Bronchial epithelial cell (primary cell): Measurements from ENCODE around the gene LPGAT1. TPM values are rescaled to one million over a fixed set of nuclear protein-coding genes. Genes with fewer than 3 reads are reported as not detected.

Experiments
- DNase-seq: peaks from one replicate; pipeline ENCODE4 v3.0.0-alpha.2; 2010; ENCODE audit warnings: low read depth
- FAIRE-seq: peaks from 2 replicates; lab custom pipeline; 2011; peaks lifted over from hg19 to GRCh38; lab: Jason Lieb, UNC
- H3K27me3 ChIP-seq: 2 replicates; pipeline ENCODE4 v1.5.1; 2011; ENCODE audit warnings: low read length; ENCODE audit not compliant: control insufficient read depth, insufficient read depth
- H3K36me3 ChIP-seq: 2 replicates; pipeline ENCODE4 v1.5.1; 2011; ENCODE audit warnings: low read length; ENCODE audit not compliant: control insufficient read depth, insufficient read depth
- H3K4me3 ChIP-seq: 2 replicates; pipeline ENCODE4 v1.5.1; 2011; ENCODE audit warnings: mild to moderate bottlenecking, low read depth, low read length, control low read depth
- CTCF ChIP-seq: IDR thresholded peaks from 2 replicates; pipeline ENCODE4 v1.5.1; 2011; ENCODE audit warnings: mild to moderate bottlenecking, moderate library complexity, low read length, control low read depth, inconsistent platforms; ENCODE audit not compliant: insufficient read depth, severe bottlenecking
- total RNA-seq: library from RNA; depleted of rRNA; stranded (reverse); fragments of >200 nt; gene quantifications from 2 replicates; pipeline ENCODE4 v1.2.1, GENCODE V29; 2014

Gene LPGAT1
- total RNA-seq, 1 donor from 2014 or later: 27.1 TPM

GRCh38 chr1:211734791-211735190 is 95.8 kb downstream of the LPGAT1 start:
- H3K36me3 ChIP-seq: no peaks in the 10 kb centered on the region
- no peak overlapping the region for H3K4me3 ChIP-seq
- no peak for TF ChIP-seq CTCF
- DNase-seq (peak; percentile 39), FAIRE-seq (no peak)
- no peaks in the 10 kb centered on the region for H3K27me3 ChIP-seq

- TF ChIP-seq CTCF: no peak
- Histone ChIP-seq H3K36me3 (no peaks in the 10 kb centered on the region), H3K27me3 (no peaks in the 10 kb centered on the region), H3K4me3 (no peak overlapping the region)
- DNase-seq (peak; percentile 80), FAIRE-seq (peak; percentile 18)
Observed at GRCh38 chr1:211734359-211734758, 96.2 kb downstream of the LPGAT1 start.

- no peak for TF ChIP-seq CTCF
- FAIRE-seq (no peak), DNase-seq (no peak)
- Histone ChIP-seq H3K27me3 (no peaks in the 10 kb centered on the region), H3K4me3 (no peak overlapping the region), H3K36me3 (no peaks in the 10 kb centered on the region)
Observed at GRCh38 chr1:211732293-211732980, 98.1 kb downstream of the LPGAT1 start.

- Histone ChIP-seq H3K36me3 (no peaks in the 10 kb centered on the region), H3K27me3 (no peaks in the 10 kb centered on the region), H3K4me3 (no peak overlapping the region)
- no peak for TF ChIP-seq CTCF
- DNase-seq: peak; percentile 46
- FAIRE-seq: peak; percentile 88
Observed at GRCh38 chr1:211731456-211732292, 98.9 kb downstream of the LPGAT1 start.

GRCh38 chr1:211730347-211730746 is 100.2 kb downstream of the LPGAT1 start:
- DNase-seq (no peak), FAIRE-seq (no peak)
- no peaks in the 10 kb centered on the region for H3K27me3 ChIP-seq
- no peak for TF ChIP-seq CTCF
- no peak overlapping the region for H3K4me3 ChIP-seq
- no peaks in the 10 kb centered on the region for H3K36me3 ChIP-seq
